IMR-90 (cell line): ENCODE data around the gene PLXNB3. TPM values are rescaled to one million over a fixed set of nuclear protein-coding genes. Genes with fewer than 3 reads are reported as not detected.

Experiments
- ATAC-seq: fragments of 200-7000 bp; cut with Tn5 transposase; 2 replicates; pipeline ENCODE4 v1.9.1; 2020; ENCODE audit warnings: low read depth, mild to moderate bottlenecking, moderate library complexity
- BruUV-seq: library from RNA; stranded (reverse); fragments of 400-500 nt; replicated peaks from 2 replicates; lab custom pipeline; 2021; lab: Mats Ljungman, UMichigan
- CTCF ChIA-PET: fragments of 300-600 bp; formaldehyde crosslinking; extraction: SDS; loops from one replicate; lab custom pipeline; 2021; ENCODE audit warnings: antibody characterized with exemption; lab: Yijun Ruan, JAX
- POLR2A ChIA-PET: fragments of 300-600 bp; sonication (Branson Sonifier 250); formaldehyde crosslinking; loops from one replicate; lab custom pipeline; 2022; ENCODE audit warnings: antibody characterized with exemption; ENCODE audit not compliant: unreplicated experiment; lab: Charles Lee
- DNase-seq: peaks from one replicate; pipeline ENCODE4 v3.0.0; 2013
- H2AFZ ChIP-seq: replicated peaks from 2 replicates; pipeline ENCODE3; 2013; ENCODE audit warnings: low read length, mild to moderate bottlenecking; ENCODE audit not compliant: poor library complexity
- H2AK5ac ChIP-seq: 2 replicates; pipeline ENCODE4 v1.6.1; 2013; ENCODE audit warnings: low read depth, low read length, inconsistent platforms
- H2AK9ac ChIP-seq: replicated peaks from 2 replicates; pipeline ENCODE3; 2013; ENCODE audit warnings: mild to moderate bottlenecking, low read depth, low read length, moderate library complexity; ENCODE audit not compliant: poor library complexity
- H2BK120ac ChIP-seq: 2 replicates; pipeline ENCODE4 v1.6.1; 2013; ENCODE audit warnings: low read depth, low read length, inconsistent platforms
- H2BK15ac ChIP-seq: 3 replicates; pipeline ENCODE4 v1.6.1; 2013; ENCODE audit warnings: low read depth, low read length, inconsistent platforms
- H2BK20ac ChIP-seq: 2 replicates; pipeline ENCODE4 v1.6.1; 2013; ENCODE audit warnings: low read depth, mild to moderate bottlenecking, inconsistent platforms, low read length, moderate library complexity
- H2BK5ac ChIP-seq: 2 replicates; pipeline ENCODE4 v1.6.1; 2013; ENCODE audit warnings: mild to moderate bottlenecking, low read depth, low read length, inconsistent platforms; ENCODE audit not compliant: poor library complexity, severe bottlenecking
- H3K14ac ChIP-seq: replicated peaks from 2 replicates; pipeline ENCODE4 v1.6.1; 2013; ENCODE audit warnings: low read depth, low read length, inconsistent platforms
- H3K18ac ChIP-seq: 2 replicates; pipeline ENCODE4 v1.6.1; 2013; ENCODE audit warnings: low read depth, low read length, control low read depth
- H3K23ac ChIP-seq: 2 replicates; pipeline ENCODE4 v1.6.1; 2013; ENCODE audit warnings: low read depth, low read length, inconsistent platforms
- H3K27ac ChIP-seq: 2 replicates; pipeline ENCODE4 v1.5.1; 2013; ENCODE audit warnings: mild to moderate bottlenecking, control low read depth, low read length; ENCODE audit not compliant: insufficient read depth
- H3K27me3 ChIP-seq: 2 replicates; pipeline ENCODE4 v1.6.1; 2013; ENCODE audit warnings: low read length; ENCODE audit not compliant: control insufficient read depth, insufficient read depth
- H3K36me3 ChIP-seq: 2 replicates; pipeline ENCODE4 v1.6.1; 2013; ENCODE audit warnings: low read length, mixed read lengths; ENCODE audit not compliant: control insufficient read depth, insufficient read depth
- H3K4ac ChIP-seq: 2 replicates; pipeline ENCODE4 v1.6.1; 2013; ENCODE audit warnings: low read depth, low read length, inconsistent platforms
- H3K4me1 ChIP-seq: 2 replicates; pipeline ENCODE4 v1.6.1; 2013; ENCODE audit warnings: low read length, mixed read lengths; ENCODE audit not compliant: control insufficient read depth, insufficient read depth
- H3K4me2 ChIP-seq: 2 replicates; pipeline ENCODE4 v1.6.1; 2013; ENCODE audit warnings: low read depth, mild to moderate bottlenecking, control low read depth, low read length, moderate library complexity
- H3K4me3 ChIP-seq: 2 replicates; pipeline ENCODE4 v1.5.1; 2013; ENCODE audit warnings: low read depth, mild to moderate bottlenecking, control low read depth, low read length, moderate library complexity; ENCODE audit not compliant: insufficient read depth
- H3K56ac ChIP-seq: 2 replicates; pipeline ENCODE4 v1.6.1; 2013; ENCODE audit warnings: low read length, inconsistent platforms; ENCODE audit not compliant: insufficient read depth; ENCODE audit errors: extremely low read depth
- H3K79me1 ChIP-seq, 2 experiments: 2 replicates each; pipeline ENCODE4 v1.6.1; 2013; ENCODE audit warnings: low read length in 2 of 2, inconsistent platforms in 1 of 2, low read depth in 1 of 2
- H3K9ac ChIP-seq: 2 replicates; pipeline ENCODE4 v1.6.1; 2013; ENCODE audit warnings: low read depth, low read length, control low read depth
- H3K9me1 ChIP-seq: 2 replicates; pipeline ENCODE4 v1.6.1; 2013; ENCODE audit warnings: low read length, inconsistent platforms; ENCODE audit not compliant: insufficient read depth
- H3K9me3 ChIP-seq: 2 replicates; pipeline ENCODE4 v1.6.1; 2013; ENCODE audit warnings: low read length; ENCODE audit not compliant: control insufficient read depth, insufficient read depth
- H4K20me1 ChIP-seq: 2 replicates; pipeline ENCODE4 v1.6.1; 2013; ENCODE audit warnings: low read length, inconsistent platforms; ENCODE audit not compliant: insufficient read depth
- H4K5ac ChIP-seq: 2 replicates; pipeline ENCODE4 v1.6.1; 2013; ENCODE audit warnings: mild to moderate bottlenecking, low read depth, low read length, control low read depth
- H4K8ac ChIP-seq, 2 experiments: 2 replicates each; pipeline ENCODE4 v1.6.1; 2013; ENCODE audit warnings: low read depth in 2 of 2, low read length in 2 of 2, control low read depth in 1 of 2, inconsistent platforms in 1 of 2
- H4K91ac ChIP-seq: 2 replicates; pipeline ENCODE4 v1.6.1; 2013; ENCODE audit warnings: low read depth, low read length, inconsistent platforms; ENCODE audit not compliant: insufficient read depth
- NFE2L2 ChIP-seq: fragments of 150-350 bp; IDR thresholded peaks from 2 replicates; pipeline ENCODE4 v1.6.1; 2016; ENCODE audit warnings: low read depth, mild to moderate bottlenecking, low read length
- WGBS, 2 experiments: methylation state at CpG; one replicate each; pipeline versions ENCODE4 v1.1.5 to v1.1.7; 2013; ENCODE audit warnings: missing lambda C conversion rate in 2 of 2; ENCODE audit not compliant: insufficient read length in 1 of 2; ENCODE audit errors: extremely low coverage in 2 of 2; 5-methylcytosine and 5-hydroxymethylcytosine counted together
- dilution Hi-C: fragments of 300-500 bp; cut with HindIII; formaldehyde crosslinking; loops from one replicate; pipeline ENCODE4 v1.14.3; 2018; ENCODE audit warnings: low sequenced_read_pairs; ENCODE audit not compliant: unreplicated experiment
- in situ Hi-C: fragments of 300-500 bp; cut with MboI; formaldehyde crosslinking; loops from 3 replicates; pipeline ENCODE4 v1.14.3; 2019; ENCODE audit warnings: low sequenced_read_pairs, inconsistent platforms, mixed read lengths
- intact Hi-C: fragments of 100-400 bp; cut with micrococcal nuclease; formaldehyde crosslinking; loops from 2 replicates; pipeline ENCODE4 v1.10.0; 2022
- polyA plus RNA-seq, 3 experiments: library from polyadenylated mRNA; depleted of rRNA; stranded (reverse); fragments of >200 nt; gene quantifications; 2 replicates each; pipeline ENCODE4 v1.2.3, GENCODE V29; 2012; ENCODE audit warnings: low replicate concordance in 1 of 3
- total RNA-seq: library from RNA; depleted of rRNA; stranded (reverse); fragments of >200 nt; gene quantifications from 2 replicates; pipeline ENCODE4 v1.2.3, GENCODE V29; 2012

PLXNB3 gene
- total and polyA plus RNA-seq, 2 of the 4 experiments (the other 2 are of a cell fraction), result 0.36 to 22.3 TPM

DNA sequence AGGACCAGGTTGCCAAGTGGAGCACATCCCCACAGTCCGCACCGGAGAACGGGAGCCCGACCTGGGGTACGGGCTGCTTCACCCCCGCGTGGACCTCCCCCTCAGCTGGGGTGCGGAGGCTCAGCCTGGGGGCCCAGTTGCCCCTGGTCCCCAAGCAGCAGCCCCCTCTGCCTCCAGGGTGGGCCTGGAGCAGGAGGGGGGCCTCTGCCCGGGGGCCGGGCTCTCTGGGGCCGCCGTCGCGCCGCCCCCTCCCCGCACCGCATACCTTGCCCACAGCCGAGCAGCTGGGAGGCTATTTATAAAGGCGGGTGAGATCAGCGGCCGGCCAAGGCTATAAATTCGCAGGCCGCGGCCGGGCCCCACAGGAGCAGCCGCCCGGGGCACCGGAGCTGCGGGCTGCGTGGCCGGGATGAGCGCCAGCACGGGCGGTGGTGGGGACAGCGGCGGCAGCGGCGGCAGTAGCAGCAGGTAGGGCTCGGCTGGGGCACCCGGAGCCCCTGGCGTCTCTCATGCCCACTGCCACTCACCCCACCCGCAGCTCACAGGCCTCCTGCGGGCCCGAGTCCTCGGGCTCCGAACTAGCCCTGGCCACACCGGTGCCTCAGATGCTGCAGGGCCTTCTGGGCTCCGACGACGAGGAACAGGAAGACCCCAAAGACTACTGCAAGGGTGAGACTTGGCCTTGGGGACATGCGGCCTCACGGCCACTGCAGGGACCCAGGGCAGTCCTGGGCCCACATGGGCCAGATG lies 16.8 kb downstream of the PLXNB3 start, which contains the start of gene SRPK3:
Gene SRPK3 (plus strand): TSS at position 364 of the 750 bp plus-strand sequence. CDS start 46 bp downstream, at position 410.
- CTCF ChIA-PET, result no interaction called here
- Histone ChIP-seq H4K5ac (no peak within 1 kb of the TSS), H3K18ac (no peak within 1 kb of the TSS), H3K23ac (no peak within 1 kb of the TSS), H2BK5ac (no peak within 1 kb of the TSS), H3K56ac (no peak within 1 kb of the TSS), H2BK20ac (no peak within 1 kb of the TSS), H2BK15ac (no peak within 1 kb of the TSS), H2AK9ac (peak within 1 kb of the TSS; percentile 24), H3K27ac (no peak within 1 kb of the TSS), H3K9me1 (no peaks in the 10 kb centered on the region), H3K4me3 (no peak within 1 kb of the TSS), H4K20me1 (no peaks in the 10 kb centered on the region), H3K4ac (no peak within 1 kb of the TSS), H3K4me1 (no peaks in the 10 kb centered on the region), H3K9ac (no peak within 1 kb of the TSS), H2BK120ac (no peak within 1 kb of the TSS), H4K8ac (no peak within 1 kb of the TSS; a peak in 1 of 4 replicates), H3K4me2 (no peak within 1 kb of the TSS), H3K36me3 (peaks cover 2% of the 10 kb centered on the region; the same call in 1 of the 2 replicates), H3K14ac (no peak within 1 kb of the TSS), H4K91ac (no peak within 1 kb of the TSS), H2AFZ (peak within 1 kb of the TSS; percentile 67), H3K27me3 (no peaks in the 10 kb centered on the region), H3K9me3 (no peaks in the 10 kb centered on the region; the same call in 1 of the 2 replicates), H3K79me1 (no peaks in the 10 kb centered on the region), H2AK5ac (no peak within 1 kb of the TSS; the same call in 1 of the 2 replicates)
- DNase-seq (no peak), ATAC-seq (peak; percentile 50)
- dilution Hi-C loops, result no loop called here
- 63% methylated on average over 24 of the region's 52 CpGs; no CpG with 5 or more reads in 1 of the 2 experiments for WGBS, 2 experiments
- intact Hi-C loops, result no loop called here
- no TSS peak for BruUV-seq
- POLR2A ChIA-PET, result no interaction called here
- in situ Hi-C loops, result no loop called here
- TF ChIP-seq NFE2L2, result no peak
